Transverse colon (tissue), 4 donors: ENCODE data around the gene RALGPS1.
A peak's percentile ranks its signal among the peaks of the same experiment; 100 is the strongest.

ENCODE experiments used
- CTCF ChIP-seq, 5 experiments: fragments of 200-600 bp in 3 of 5; fragments of 450-650 bp in 2 of 5; sonication (generic) in 3 of 5; IDR thresholded peaks; 1 replicate in 2 of 5; 2 replicates in 3 of 5; pipeline ENCODE4 v1.5.1; 2016 to 2017; ENCODE audit warnings: antibody characterized with exemption in 5 of 5, inconsistent platforms in 3 of 5, mild to moderate bottlenecking in 2 of 5, moderate library complexity in 1 of 5
- POLR2A ChIP-seq: fragments of 450-650 bp; IDR thresholded peaks from one replicate; pipeline ENCODE4 v1.6.1; 2016; ENCODE audit warnings: antibody characterized with exemption, mild to moderate bottlenecking, moderate library complexity
- POLR2AphosphoS5 ChIP-seq, 3 donors: sonication (generic); formaldehyde crosslinking; IDR thresholded peaks; one replicate each; pipeline ENCODE4 v1.6.1; 2016; ENCODE audit warnings: antibody characterized with exemption in 3 of 3

- TF ChIP-seq POLR2A (peak; percentile 68), POLR2AphosphoS5 (IDR thresholded peaks at IDR 0.05) (peak in 2 of 3 donors; percentile 17 to 42), CTCF (IDR thresholded peaks at IDR 0.05) (peak in 3 of 5 experiments; percentile 8 to 37 (median 26))
These were observed 309.7 kb downstream of the RALGPS1 start for GRCh38 chr9:127224178-127224882.
